GM23338 (cell line): ENCODE data around the gene NT5DC4. TPM values are rescaled to one million over a fixed set of nuclear protein-coding genes. Genes with fewer than 3 reads are reported as not detected.

Source experiments
- ATAC-seq: fragments of 200-7000 bp; cut with Tn5 transposase; 3 replicates; pipeline ENCODE4 v1.9.1; 2020
- DNase-seq: peaks from one replicate; pipeline ENCODE4 v3.0.0-alpha.2; 2015; ENCODE audit warnings: low spot score
- H2AFZ ChIP-seq: fragments of 200-600 bp; sonication (generic); 2 replicates; pipeline ENCODE4 v1.8.0; 2016; ENCODE audit warnings: antibody characterized with exemption, mild to moderate bottlenecking, moderate library complexity
- H3F3A ChIP-seq: fragments of 200-600 bp; sonication (generic); replicated peaks from 2 replicates; pipeline ENCODE4 v1.8.0; 2017; ENCODE audit warnings: antibody characterized with exemption, mixed run types, low read depth
- H3K27ac ChIP-seq: fragments of 200-600 bp; sonication (generic); 2 replicates; pipeline ENCODE4 v1.6.1; 2016; ENCODE audit warnings: low read depth
- H3K27me3 ChIP-seq: fragments of 200-600 bp; sonication (generic); 2 replicates; pipeline ENCODE4 v1.8.0; 2016; ENCODE audit warnings: mild to moderate bottlenecking, mixed run types, moderate library complexity; ENCODE audit not compliant: insufficient read depth
- H3K36me3 ChIP-seq: fragments of 200-600 bp; sonication (generic); 2 replicates; pipeline ENCODE4 v1.8.0; 2016; ENCODE audit warnings: mild to moderate bottlenecking; ENCODE audit not compliant: insufficient read depth
- H3K4me1 ChIP-seq: fragments of 200-600 bp; sonication (generic); 2 replicates; pipeline ENCODE4 v1.8.0; 2016; ENCODE audit warnings: mild to moderate bottlenecking, moderate library complexity; ENCODE audit not compliant: insufficient read depth
- H3K4me2 ChIP-seq: fragments of 200-600 bp; sonication (generic); 2 replicates; pipeline ENCODE4 v1.7.1; 2017; ENCODE audit warnings: mixed run types
- H3K4me3 ChIP-seq: fragments of 200-600 bp; sonication (generic); 2 replicates; pipeline ENCODE4 v1.6.1; 2016; ENCODE audit warnings: mixed run types
- H3K79me2 ChIP-seq: fragments of 200-600 bp; sonication (generic); replicated peaks from 2 replicates; pipeline ENCODE4 v1.8.0; 2017; ENCODE audit warnings: mild to moderate bottlenecking; ENCODE audit not compliant: insufficient read depth
- H3K9me2 ChIP-seq: fragments of 200-600 bp; sonication (generic); 2 replicates; pipeline ENCODE4 v1.8.0; 2017; ENCODE audit not compliant: insufficient read depth
- H4K20me1 ChIP-seq: fragments of 200-600 bp; sonication (generic); replicated peaks from 2 replicates; pipeline ENCODE4 v1.8.0; 2017; ENCODE audit warnings: mild to moderate bottlenecking; ENCODE audit not compliant: insufficient read depth
- H3K27ac Mint-ChIP-seq: 2 replicates; pipeline ENCODE4 v1.8.0; 2020; ENCODE audit warnings: inconsistent platforms, mild to moderate bottlenecking, moderate library complexity, mixed read lengths
- H3K27me3 Mint-ChIP-seq: 3 replicates; pipeline ENCODE4 v1.8.0; 2022; ENCODE audit warnings: low read depth, mild to moderate bottlenecking, moderate library complexity, mixed read lengths, inconsistent platforms; ENCODE audit not compliant: insufficient read depth, poor library complexity
- H3K36me3 Mint-ChIP-seq: 3 replicates; pipeline ENCODE4 v1.8.0; 2021; ENCODE audit warnings: low read depth, mild to moderate bottlenecking, inconsistent platforms, moderate library complexity, mixed read lengths
- H3K4me1 Mint-ChIP-seq: 3 replicates; pipeline ENCODE4 v1.8.0; 2020; ENCODE audit warnings: mild to moderate bottlenecking, inconsistent platforms, mixed read lengths
- H3K4me3 Mint-ChIP-seq: 3 replicates; pipeline ENCODE4 v1.8.0; 2021; ENCODE audit warnings: moderate library complexity, mild to moderate bottlenecking, inconsistent platforms, mixed read lengths
- H3K9me3 Mint-ChIP-seq: 3 replicates; pipeline ENCODE4 v1.8.0; 2020; ENCODE audit warnings: moderate library complexity, mild to moderate bottlenecking, inconsistent platforms, mixed read lengths
- CREB1 ChIP-seq: fragments of 250-450 bp; sonication (Bioruptor Pico); IDR thresholded peaks from 2 replicates; pipeline ENCODE4 v1.5.0; 2020; ENCODE audit warnings: low read depth, mild to moderate bottlenecking, moderate library complexity
- CTCF ChIP-seq, 2 experiments: fragments of 200-600 bp in 1 of 2; sonication (generic) in 1 of 2; conservative IDR thresholded peaks; 2 replicates each; pipeline versions ENCODE4 v1.5.1 to v1.6.1; 2016 to 2017; ENCODE audit warnings: antibody characterized with exemption in 2 of 2, low read depth in 2 of 2, mild to moderate bottlenecking in 2 of 2, moderate library complexity in 1 of 2
- ETS1 ChIP-seq: IDR thresholded peaks from 2 replicates; pipeline ENCODE4 v1.6.1; 2016; ENCODE audit warnings: antibody characterized with exemption
- EZH2phosphoT487 ChIP-seq: fragments of 200-600 bp; sonication (generic); IDR thresholded peaks from one replicate; pipeline ENCODE4 v1.8.1; 2018; ENCODE audit warnings: antibody characterized with exemption; ENCODE audit not compliant: unreplicated experiment
- NANOG ChIP-seq: IDR thresholded peaks from 2 replicates; pipeline ENCODE4 v1.6.1; 2016; ENCODE audit warnings: antibody characterized with exemption, borderline replicate concordance
- POLR2AphosphoS5 ChIP-seq: IDR thresholded peaks from 2 replicates; pipeline ENCODE4 v1.6.1; 2016; ENCODE audit warnings: antibody characterized with exemption, low read depth
- REST ChIP-seq: IDR thresholded peaks from one replicate; pipeline ENCODE4 v1.6.1; 2018; ENCODE audit warnings: antibody characterized with exemption; ENCODE audit not compliant: unreplicated experiment
- STAT1 ChIP-seq: IDR thresholded peaks from one replicate; pipeline ENCODE4 v1.6.1; 2016; ENCODE audit warnings: antibody characterized with exemption; ENCODE audit not compliant: unreplicated experiment
- ZNF331 ChIP-seq: fragments of 250-450 bp; sonication (Bioruptor Pico); IDR thresholded peaks from 2 replicates; pipeline ENCODE4 v1.5.0; 2020; ENCODE audit warnings: low read depth, mild to moderate bottlenecking, moderate library complexity
- polyA plus RNA-seq: library from polyadenylated mRNA; unstranded; fragments of >200 nt; fragmentation: Nextera tagmentation; extraction: Ambion mirVana; gene quantifications from 2 replicates; pipeline ENCODE4 v1.2.1, GENCODE V29; 2016
- total RNA-seq: library from RNA; depleted of rRNA; stranded (reverse); fragments of >200 nt; shearing (Covaris generic); gene quantifications from 2 replicates; pipeline ENCODE4 v1.2.3, GENCODE V29; 2014

Gene NT5DC4
- total and polyA plus RNA-seq, 2 experiments from 2014 or later: not detected

GRCh38 chr2:112712465-112712864, 8.4 kb upstream of the NT5DC4 start:
- no peaks in the 10 kb centered on the region for H3K36me3 Mint-ChIP-seq
- H3K4me2 ChIP-seq: no peak overlapping the region
- H2AFZ ChIP-seq: no peak overlapping the region
- H3K79me2 ChIP-seq: no peaks in the 10 kb centered on the region
- no peak for ATAC-seq
- H4K20me1 ChIP-seq: no peaks in the 10 kb centered on the region
- peaks cover 2% of the 10 kb centered on the region for H3K27me3 Mint-ChIP-seq
- no peaks in the 10 kb centered on the region for H3K27me3 ChIP-seq
- 0 out of 2 replicates have a peak, but pooled peaks cover 4% of the 10 kb centered on the region for H3K9me2 ChIP-seq
- TF ChIP-seq STAT1 (no peak), EZH2phosphoT487 (no peak), POLR2AphosphoS5 (no peak), REST (no peak), ETS1 (no peak), ZNF331 (no peak), CTCF (conservative IDR thresholded peaks at IDR 0.05; ENCODE audit: low read depth in 2 of 2) (no peak), NANOG (no peak), CREB1 (no peak)
- DNase-seq: no peak
- H3K27ac Mint-ChIP-seq: no peak overlapping the region
- H3K4me1 ChIP-seq: no peaks in the 10 kb centered on the region
- H3K9me3 Mint-ChIP-seq: no peaks in the 10 kb centered on the region; the same call in 2 of the 3 replicates
- no peak overlapping the region for H3K4me3 Mint-ChIP-seq
- H3K4me3 ChIP-seq: no peak overlapping the region
- H3K4me1 Mint-ChIP-seq: peaks cover 3% of the 10 kb centered on the region; the same call in 1 of the 3 replicates
- H3K36me3 ChIP-seq: no peaks in the 10 kb centered on the region
- H3F3A ChIP-seq: no peaks in the 10 kb centered on the region
- H3K27ac ChIP-seq: no peak overlapping the region
